Spleen (tissue), 11 donors: Measurements from ENCODE around the gene DMD. TPM values are rescaled to one million over a fixed set of nuclear protein-coding genes. Genes with fewer than 3 reads are reported as not detected.
"Not testable (repeated sequence)": the region's sequence is repeated elsewhere in the genome, so short reads cannot be mapped to it uniquely, and the experiment has no call there.

Experiments
- DNase-seq: peaks from one replicate; pipeline ENCODE4 v3.0.0-alpha.2; 2020
- H3K27ac ChIP-seq, 8 donors: fragments of 200-600 bp; sonication (generic) in 7 of 8; 1 replicate in 4 of 8; 2 replicates in 4 of 8; pipeline versions ENCODE4 v1.5.0 to v1.8.0; 2016 to 2021; ENCODE audit warnings: inconsistent platforms in 4 of 8, mild to moderate bottlenecking in 4 of 8, moderate library complexity in 1 of 8
- H3K27me3 ChIP-seq, 7 donors: fragments of 200-600 bp; sonication (generic) in 6 of 7; replicated peaks in 1 of 7; 1 replicate in 4 of 7; 2 replicates in 3 of 7; pipeline versions ENCODE4 v1.5.0 to v1.8.0; 2016 to 2021; ENCODE audit warnings: inconsistent platforms in 3 of 7, mild to moderate bottlenecking in 1 of 7
- H3K36me3 ChIP-seq, 6 donors: fragments of 200-600 bp; sonication (generic) in 5 of 6; 1 replicate in 4 of 6; 2 replicates in 2 of 6; pipeline versions ENCODE4 v1.5.0 to v1.8.0; 2016 to 2021; ENCODE audit warnings: inconsistent platforms in 2 of 6
- H3K4me1 ChIP-seq, 6 donors: fragments of 200-600 bp; sonication (generic) in 5 of 6; 1 replicate in 3 of 6; 2 replicates in 3 of 6; pipeline versions ENCODE4 v1.5.0 to v1.8.0; 2016 to 2021; ENCODE audit warnings: inconsistent platforms in 3 of 6
- H3K4me3 ChIP-seq, 8 donors: fragments of 200-600 bp; sonication (generic) in 7 of 8; 1 replicate in 4 of 8; 2 replicates in 4 of 8; pipeline versions ENCODE4 v1.5.0 to v1.8.0; 2016 to 2021; ENCODE audit warnings: inconsistent platforms in 4 of 8, mild to moderate bottlenecking in 4 of 8, moderate library complexity in 2 of 8
- H3K9me3 ChIP-seq, 8 donors: fragments of 200-600 bp; sonication (generic) in 7 of 8; 1 replicate in 4 of 8; 2 replicates in 4 of 8; pipeline versions ENCODE4 v1.5.0 to v1.8.0; 2016 to 2021; ENCODE audit warnings: inconsistent platforms in 4 of 8
- POLR2A ChIP-seq, 3 donors: fragments of 450-650 bp; IDR thresholded peaks; one replicate each; pipeline ENCODE4 v1.5.1; 2017; ENCODE audit warnings: antibody characterized with exemption in 3 of 3, mild to moderate bottlenecking in 1 of 3
- POLR2AphosphoS5 ChIP-seq, 3 donors: sonication (generic); formaldehyde crosslinking; IDR thresholded peaks; one replicate each; pipeline ENCODE4 v1.5.1; 2017; ENCODE audit warnings: antibody characterized with exemption in 3 of 3
- WGBS, 5 donors: extraction: QIAGEN DNeasy Blood & Tissue Kit in 3 of 5; methylation state at CpG; one replicate each; pipeline versions ENCODE4 v1.1.5 to v1.1.7; 2013 to 2018; 5-methylcytosine and 5-hydroxymethylcytosine counted together
- intact Hi-C: fragments of 100-400 bp; cut with DNase I; formaldehyde crosslinking; loops from one replicate; pipeline ENCODE4 v1.15.0; 2023; ENCODE audit warnings: low total_unique reads
- polyA plus RNA-seq, 3 donors: library from polyadenylated mRNA; stranded (reverse); fragments of 200-250 nt; gene quantifications; one replicate each; pipeline ENCODE4 v1.2.1, GENCODE V29; 2013
- total RNA-seq, 7 donors: library from RNA; depleted of rRNA in 3 of 7; stranded (reverse); fragments of >200 nt in 3 of 7; fragmentation: NEBNext Ultra II Directional in 4 of 7; extraction: Animal tissue kit (Norgen Biotek cat#: 25700) in 4 of 7; gene quantifications; one replicate each; pipeline versions ENCODE4 v1.1.0 to v1.2.1, GENCODE V29; 2016 to 2021
- TF ChIP-seq, protein P1 (sequence below), 11 experiments: fragments of 200-600 bp in 7 of 11; fragments of 450-650 bp in 4 of 11; sonication (generic) in 4 of 11; IDR thresholded peaks in 8 of 11; conservative IDR thresholded peaks in 3 of 11; 1 replicate in 7 of 11; 2 replicates in 4 of 11; pipeline versions ENCODE4 v1.4.0 to v1.8.0; 2016 to 2021; ENCODE audit warnings: antibody characterized with exemption in 11 of 11, inconsistent platforms in 4 of 11, mild to moderate bottlenecking in 1 of 11
- donor health status: healthy with polysubstance abuse.
- donor health status: DM: no; HTN: no; CAD: no; lungs with moderate emphysema.
- donor health status: DM: no; HTN: no; CAD: no.
- donor health status: Bipolar disorder and iron deficiency.
- donor health status: healthy.
- donor health status: DM: no; HTN: no; CAD: no.
- donor health status: DM: yes; HTN: yes; CAD: no.

DMD gene
- total and polyA plus RNA-seq, 10 donors: 1.3 to 11.3 (median 4.4) TPM

GRCh38 chrX:32741910-32742309 is 469.4 kb downstream of the DMD start:
- Histone ChIP-seq H3K27ac (no peak overlapping the region), H3K27me3 (no peaks in the 10 kb centered on the region), H3K4me1 (no peaks in the 10 kb centered on the region), H3K36me3 (no peaks in the 10 kb centered on the region), H3K9me3 (no peaks in the 10 kb centered on the region), H3K4me3 (no peak overlapping the region)
- no peak for DNase-seq
- intact Hi-C loops: no loop called here
- TF ChIP-seq POLR2A (IDR thresholded peaks at IDR 0.05) (no peak), POLR2AphosphoS5 (IDR thresholded peaks at IDR 0.05) (no peak)
- TF ChIP-seq, protein P1, sequence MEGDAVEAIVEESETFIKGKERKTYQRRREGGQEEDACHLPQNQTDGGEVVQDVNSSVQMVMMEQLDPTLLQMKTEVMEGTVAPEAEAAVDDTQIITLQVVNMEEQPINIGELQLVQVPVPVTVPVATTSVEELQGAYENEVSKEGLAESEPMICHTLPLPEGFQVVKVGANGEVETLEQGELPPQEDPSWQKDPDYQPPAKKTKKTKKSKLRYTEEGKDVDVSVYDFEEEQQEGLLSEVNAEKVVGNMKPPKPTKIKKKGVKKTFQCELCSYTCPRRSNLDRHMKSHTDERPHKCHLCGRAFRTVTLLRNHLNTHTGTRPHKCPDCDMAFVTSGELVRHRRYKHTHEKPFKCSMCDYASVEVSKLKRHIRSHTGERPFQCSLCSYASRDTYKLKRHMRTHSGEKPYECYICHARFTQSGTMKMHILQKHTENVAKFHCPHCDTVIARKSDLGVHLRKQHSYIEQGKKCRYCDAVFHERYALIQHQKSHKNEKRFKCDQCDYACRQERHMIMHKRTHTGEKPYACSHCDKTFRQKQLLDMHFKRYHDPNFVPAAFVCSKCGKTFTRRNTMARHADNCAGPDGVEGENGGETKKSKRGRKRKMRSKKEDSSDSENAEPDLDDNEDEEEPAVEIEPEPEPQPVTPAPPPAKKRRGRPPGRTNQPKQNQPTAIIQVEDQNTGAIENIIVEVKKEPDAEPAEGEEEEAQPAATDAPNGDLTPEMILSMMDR (IDR thresholded peaks at IDR 0.05 in 8 of 11, conservative IDR thresholded peaks at IDR 0.05 in 3 of 11): no peak
- 84 to 98% (median 91%) methylated on average over 3 of the region's 3 CpGs for WGBS, 5 donors

DNA sequence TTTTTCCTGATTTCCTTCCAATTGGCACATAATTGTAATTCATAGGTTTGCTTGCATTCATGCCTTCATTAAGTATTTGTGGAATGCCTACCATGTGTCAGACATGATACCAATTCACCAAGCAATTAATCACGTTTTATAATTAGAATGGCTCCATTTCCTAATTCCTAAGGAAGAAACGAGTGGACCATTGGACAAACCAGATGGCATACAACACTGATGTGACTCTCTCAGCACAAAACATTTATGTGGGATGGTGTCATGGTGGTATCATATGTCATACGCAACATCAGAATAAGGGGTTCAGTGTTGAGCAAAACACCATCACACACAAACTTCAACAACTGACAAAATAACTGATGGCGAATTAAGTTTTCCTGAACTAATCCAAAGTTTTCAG is 502.8 kb downstream of the DMD start:
- no peak for DNase-seq
- Histone ChIP-seq H3K4me1 (no peaks in the 10 kb centered on the region), H3K27me3 (no peaks in the 10 kb centered on the region), H3K27ac (no peak overlapping the region), H3K4me3 (no peak overlapping the region), H3K9me3 (no peaks in the 10 kb centered on the region), H3K36me3 (no peaks in the 10 kb centered on the region)
- TF ChIP-seq, protein P1 (IDR thresholded peaks at IDR 0.05 in 8 of 11, conservative IDR thresholded peaks at IDR 0.05 in 3 of 11): no peak
- TF ChIP-seq POLR2A (IDR thresholded peaks at IDR 0.05): no peak
- TF ChIP-seq POLR2AphosphoS5 (IDR thresholded peaks at IDR 0.05): no peak
- 57 to 78% (median 71%) methylated on average over 4 of the region's 4 CpGs for WGBS, 5 donors
- intact Hi-C loops: no loop called here

DNA sequence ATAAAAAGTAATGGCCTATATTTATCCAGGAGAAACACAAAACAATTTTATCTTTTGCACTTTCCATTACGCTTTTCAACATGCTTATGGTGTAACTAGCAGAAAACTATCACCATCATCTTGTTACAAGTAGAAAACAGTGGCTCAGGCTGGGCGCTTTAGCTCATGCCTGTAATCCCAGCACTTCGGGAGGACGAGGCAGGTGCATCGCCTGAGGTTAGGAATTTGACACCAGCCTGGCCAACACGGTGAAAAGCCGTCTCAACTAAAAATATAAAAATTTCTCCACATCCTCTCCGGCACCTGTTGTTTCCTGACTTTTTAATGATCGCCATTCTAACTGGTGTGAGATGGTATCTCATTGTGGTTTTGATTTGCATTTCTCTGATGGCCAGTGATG is 506.0 kb downstream of the DMD start:
- WGBS, 5 donors: 82 to 94% (median 88%) methylated on average over 9 of the region's 9 CpGs

GRCh38 chrX:32687379-32687778 is 524.0 kb downstream of the DMD start:
- WGBS, 5 donors: 18 to 54% (median 43%) methylated on average over 1 of the region's 1 CpG
- no peaks in the 10 kb centered on the region for H3K27me3 ChIP-seq
- no peaks in the 10 kb centered on the region for H3K4me1 ChIP-seq
- H3K36me3 ChIP-seq: no peaks in the 10 kb centered on the region
- TF ChIP-seq POLR2AphosphoS5 (IDR thresholded peaks at IDR 0.05) (no peak), POLR2A (IDR thresholded peaks at IDR 0.05) (no peak)
- TF ChIP-seq, protein P1 (IDR thresholded peaks at IDR 0.05 in 8 of 11, conservative IDR thresholded peaks at IDR 0.05 in 3 of 11): no peak
- DNase-seq: no peak
- H3K9me3 ChIP-seq: no peaks in the 10 kb centered on the region
- H3K4me3 ChIP-seq: no peak overlapping the region
- intact Hi-C loops: no loop called here
- H3K27ac ChIP-seq: no peak overlapping the region

More for the DNA sequence above, 506.0 kb downstream of the DMD start:
- H3K4me3 ChIP-seq, intact Hi-C loops, H3K36me3 ChIP-seq, H3K27me3 ChIP-seq, H3K27ac ChIP-seq, DNase-seq, H3K4me1 ChIP-seq, H3K9me3 ChIP-seq: not testable (repeated sequence)

- H3K4me3 ChIP-seq: no peak overlapping the region
- no peaks in the 10 kb centered on the region for H3K9me3 ChIP-seq
- intact Hi-C loops: no loop called here
- DNase-seq: no peak
- no peak for TF ChIP-seq POLR2A (IDR thresholded peaks at IDR 0.05)
- TF ChIP-seq, protein P1 (IDR thresholded peaks at IDR 0.05 in 8 of 11, conservative IDR thresholded peaks at IDR 0.05 in 3 of 11): no peak
- TF ChIP-seq POLR2AphosphoS5 (IDR thresholded peaks at IDR 0.05): no peak
- no peaks in the 10 kb centered on the region for H3K27me3 ChIP-seq
- 81 to 92% (median 85%) methylated on average over 5 of the region's 5 CpGs for WGBS, 5 donors
- H3K4me1 ChIP-seq: no peaks in the 10 kb centered on the region
- H3K36me3 ChIP-seq: no peaks in the 10 kb centered on the region
- no peak overlapping the region for H3K27ac ChIP-seq
These were observed 532.9 kb downstream of the DMD start for GRCh38 chrX:32678487-32678886.
